NCI-H146 treated with DMSO at 0.1 percent for 48 hours (cell line): ENCODE measurements around the gene WDR74.
"Not testable (repeated sequence)": the region's sequence is repeated elsewhere in the genome, so short reads cannot be mapped to it uniquely, and the experiment has no call there.

Experiments
- DNase-seq: peaks from one replicate; lab custom pipeline; 2025; ENCODE audit not compliant: unreplicated experiment; lab: John Stamatoyannopoulos, UW

WDR74 gene

GRCh38 chr11:62842171-62842741 lies 2.9 kb upstream of the WDR74 start:
- DNase-seq = peak; percentile 69

- peak; percentile 99 for DNase-seq
These were observed 2.2 kb upstream of the WDR74 start for GRCh38 chr11:62841361-62842170.

DNA sequence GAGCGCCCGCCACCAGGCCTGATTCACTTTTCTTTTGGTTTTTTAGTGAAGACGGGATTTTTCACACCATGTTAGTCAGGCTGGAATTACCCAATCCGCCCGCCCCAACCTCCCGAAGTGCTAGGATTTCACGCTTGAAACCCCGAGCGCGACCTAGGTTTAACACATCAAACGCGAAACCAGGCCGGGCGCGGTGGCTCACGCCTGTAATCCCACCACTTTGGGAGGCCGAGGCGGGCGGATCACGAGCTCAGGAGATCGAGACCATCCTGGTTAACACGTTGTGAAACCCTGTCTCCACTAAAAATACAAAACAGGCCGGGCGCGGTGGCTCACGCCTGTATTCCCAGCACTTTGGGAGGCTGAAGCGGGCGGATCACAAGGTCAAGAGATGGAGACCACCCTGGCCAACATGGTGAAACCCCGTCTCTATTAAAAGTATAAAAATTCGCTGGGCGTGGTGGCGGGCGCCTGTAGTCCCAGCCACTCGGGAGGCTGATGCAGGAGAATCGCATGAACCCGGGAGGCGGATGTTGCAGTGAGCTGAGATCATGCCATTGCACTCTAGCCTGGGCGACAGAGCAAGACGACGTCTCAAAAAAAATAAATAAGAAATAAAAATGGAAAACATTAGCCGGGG lies 1.5 kb upstream of the WDR74 start:
- DNase-seq = peak; percentile 62

GRCh38 chr11:62835336-62835735 lies 4.1 kb downstream of the WDR74 start:
- no peak for DNase-seq

DNA sequence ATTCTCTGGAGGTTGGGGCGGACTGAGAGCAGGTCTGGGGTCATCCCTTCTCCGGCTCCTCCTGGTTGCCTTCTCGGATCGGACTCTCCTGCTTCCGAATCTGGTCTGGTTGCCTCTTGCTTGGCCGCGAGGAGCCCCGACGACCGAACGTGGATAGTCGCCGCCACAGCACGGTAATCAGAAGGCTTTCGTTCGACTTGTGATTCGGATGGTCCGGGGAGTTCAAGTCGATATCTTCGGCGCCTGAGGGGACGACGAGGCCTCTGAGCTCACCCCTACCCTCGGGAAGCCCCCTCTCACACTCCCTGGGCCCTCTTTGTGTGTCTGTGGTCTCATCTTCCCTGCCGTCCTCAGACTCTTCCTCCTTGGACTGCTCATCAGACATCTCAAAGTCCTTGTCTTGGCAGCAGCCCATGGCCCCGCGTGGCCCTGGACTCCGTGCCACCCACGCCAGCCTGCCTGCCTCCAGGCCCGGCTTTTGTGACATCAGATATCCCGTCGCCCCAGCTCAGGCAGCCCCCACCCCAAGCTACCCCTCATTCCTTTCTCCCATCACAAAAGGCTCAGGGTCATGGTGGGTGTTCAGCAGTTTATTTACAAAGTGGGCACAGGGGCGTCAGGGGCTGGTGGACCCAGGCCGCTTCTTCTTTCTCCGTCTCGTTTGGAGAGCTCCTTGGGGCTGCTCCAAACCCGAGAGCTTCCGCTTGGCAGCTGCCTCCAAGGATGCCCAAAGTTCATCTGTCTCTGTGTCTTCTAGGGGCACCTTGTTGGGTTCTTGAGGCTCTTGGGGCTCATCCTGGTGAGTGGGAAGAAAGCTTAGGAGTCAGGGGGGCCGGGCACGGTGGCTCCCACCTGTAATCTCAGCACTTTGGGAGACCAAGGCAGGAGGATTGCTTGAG lies 6.8 kb downstream of the WDR74 start, which contains the start of gene TEX54:
Gene TEX54, minus strand, starts transcription at position 506 of the 899 bp plus-strand sequence.
- DNase-seq = no peak

DNA sequence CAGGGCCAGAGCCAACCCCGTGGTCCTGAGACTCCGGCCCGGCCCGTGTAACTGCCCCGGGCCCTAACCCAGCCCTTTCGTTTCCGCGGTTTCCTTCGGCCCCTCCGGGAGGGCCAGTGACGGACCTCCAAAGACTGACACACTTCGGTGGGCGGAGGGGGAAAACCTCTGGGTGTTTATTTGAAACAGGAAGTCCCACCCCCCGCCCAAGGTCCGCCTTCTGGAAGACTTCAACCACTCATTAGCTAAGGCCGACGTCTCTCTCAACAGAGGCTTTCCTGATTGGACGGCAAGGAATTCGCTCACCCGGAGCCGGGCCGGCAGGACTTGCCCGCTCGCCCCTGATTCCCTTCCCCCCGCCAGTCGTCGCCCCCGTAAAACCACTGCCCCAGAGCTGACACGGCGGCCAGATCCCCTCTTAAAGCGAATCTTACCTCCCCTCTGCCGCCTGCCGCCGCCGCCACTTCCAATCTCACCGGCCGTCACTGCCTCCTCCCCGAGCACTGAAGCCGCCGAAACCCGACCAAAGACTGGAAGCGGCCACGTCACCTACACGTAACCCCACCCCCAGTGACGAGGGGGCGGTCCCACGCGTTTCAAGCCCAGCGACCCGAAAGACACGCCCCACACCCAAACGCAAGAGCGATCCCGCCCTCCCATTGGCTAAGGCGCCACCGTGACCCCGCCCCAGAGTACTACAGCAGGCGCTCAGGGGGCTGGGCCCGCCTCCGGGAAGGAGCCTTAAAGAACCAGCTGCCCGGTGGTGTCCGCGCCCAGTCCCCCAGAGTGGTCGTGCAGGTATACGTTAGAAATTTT lies 7.7 kb downstream of the WDR74 start, which contains the start of gene STX5:
Gene STX5, minus strand, starts transcription at position 532 of the 816 bp plus-strand sequence. CDS start 808 bp downstream, outside the sequence.
- DNase-seq = peak; percentile 97

DNA sequence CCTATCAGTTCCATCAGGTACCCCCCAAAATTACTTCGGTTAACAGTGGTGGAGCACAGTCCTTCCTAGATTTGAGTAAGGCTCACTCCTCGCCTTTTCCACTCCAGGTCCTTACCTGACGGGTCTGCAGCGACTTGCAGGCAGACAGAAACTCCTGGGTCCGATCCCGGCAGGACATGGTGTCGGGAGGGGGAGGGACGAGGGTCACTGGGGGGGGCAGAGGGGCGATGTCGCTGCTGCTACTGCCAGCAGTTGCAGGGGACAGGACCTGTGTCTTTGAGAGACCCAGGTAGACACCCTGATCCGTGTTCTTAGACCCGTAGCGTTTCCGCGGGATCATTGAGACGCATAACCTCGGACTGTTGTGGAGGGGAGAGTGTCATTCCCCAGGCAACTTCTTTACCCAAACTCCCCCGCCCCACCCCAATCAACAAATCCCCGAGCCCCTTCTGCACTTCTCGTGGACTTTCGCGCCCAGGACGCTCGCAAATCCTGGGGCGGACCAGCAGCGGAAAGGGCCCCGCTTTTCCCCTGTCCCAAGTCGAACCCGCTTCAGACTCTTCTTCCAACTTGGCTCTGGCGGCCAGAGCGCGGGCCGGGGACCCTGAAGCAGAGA lies 8.4 kb downstream of the WDR74 start:
- no peak for DNase-seq

DNA sequence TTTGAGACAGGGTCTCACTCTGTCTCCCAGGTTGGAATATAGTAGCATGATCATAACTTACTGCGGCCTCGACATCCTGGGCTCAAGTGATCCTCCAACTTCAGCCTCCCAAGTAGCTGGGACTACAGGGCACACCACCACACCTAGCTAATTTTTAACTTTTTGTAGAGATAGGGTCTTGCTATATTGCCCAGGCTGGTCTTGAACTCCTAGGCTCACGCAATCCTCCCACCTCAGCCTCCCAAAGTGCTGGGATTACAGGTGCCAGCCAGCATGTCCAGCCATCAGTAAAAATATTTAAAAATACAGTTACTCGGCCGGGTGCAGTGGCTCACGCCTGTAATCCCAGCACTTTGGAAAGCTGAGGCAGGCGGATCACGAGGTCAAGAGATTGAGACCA lies 11.3 kb downstream of the WDR74 start:
- DNase-seq = not testable (repeated sequence)

DNA sequence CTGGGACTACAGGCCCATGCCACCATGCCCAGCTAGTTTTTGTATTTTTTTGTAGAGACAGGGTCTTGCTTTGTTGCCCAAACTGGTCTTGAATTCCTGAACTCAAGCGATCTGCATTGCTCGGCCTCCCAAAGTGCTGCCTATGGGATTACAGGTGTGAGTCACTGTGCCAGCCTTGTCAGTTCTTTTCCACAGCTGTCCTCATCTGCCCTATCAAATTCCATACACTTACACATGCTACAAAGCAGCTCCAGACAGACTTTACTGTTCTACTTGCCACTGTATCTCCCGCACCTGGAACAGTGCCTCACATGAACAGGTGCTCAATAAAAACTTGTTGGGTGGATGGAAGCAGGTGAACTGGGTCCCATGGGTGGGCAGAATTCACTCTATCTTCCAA lies 15.7 kb downstream of the WDR74 start:
- no peak for DNase-seq

DNA sequence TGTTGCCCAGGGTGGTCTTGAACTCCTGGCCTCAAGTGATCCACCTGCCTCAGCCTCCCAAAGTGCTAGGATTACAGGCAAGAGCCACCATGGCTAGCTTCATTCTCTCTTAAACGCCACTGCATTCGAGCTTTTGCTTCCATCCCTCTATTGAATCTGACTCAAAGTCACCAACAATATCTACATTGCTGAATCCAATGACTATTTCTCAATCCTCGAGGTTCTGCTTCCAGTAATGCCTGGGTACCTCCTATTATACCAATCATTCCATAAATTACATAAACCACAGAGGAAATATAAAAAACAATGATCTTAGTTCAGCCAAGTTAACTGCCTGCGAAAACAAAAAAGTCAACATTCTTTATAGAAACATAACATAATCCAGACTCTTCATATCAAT lies 22.3 kb downstream of the WDR74 start:
- no peak for DNase-seq

- DNase-seq = no peak
These were observed 22.8 kb downstream of the WDR74 start for GRCh38 chr11:62816557-62816956.

GRCh38 chr11:62811659-62812058 lies 27.7 kb downstream of the WDR74 start:
- DNase-seq = no peak

GRCh38 chr11:62810748-62811147 lies 28.6 kb downstream of the WDR74 start:
- DNase-seq = no peak

- no peak for DNase-seq
These were observed 32.7 kb downstream of the WDR74 start for GRCh38 chr11:62806611-62807121.

DNA sequence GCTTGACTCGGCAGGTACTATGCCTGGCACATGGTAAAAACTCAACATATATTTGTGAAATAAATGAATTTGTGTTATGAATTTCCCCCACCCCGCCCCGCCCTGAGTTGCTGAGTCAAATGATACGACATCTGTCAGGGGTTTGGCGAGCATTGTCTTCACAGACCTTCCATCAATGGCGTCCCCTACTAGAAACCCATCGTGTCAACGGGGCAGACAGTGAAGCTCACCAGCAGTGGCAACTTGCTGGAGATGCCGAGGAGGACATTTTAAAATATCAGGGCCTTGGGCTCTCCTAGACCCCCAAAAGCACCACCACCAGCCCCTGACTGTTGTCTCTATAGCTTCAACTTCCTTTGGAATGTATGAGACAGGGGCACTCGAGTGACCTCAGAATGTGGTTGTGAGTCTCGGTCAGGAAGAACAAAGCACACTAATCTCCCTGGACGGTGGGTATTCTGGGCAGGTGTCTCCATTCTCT lies 33.4 kb downstream of the WDR74 start:
- no peak for DNase-seq

DNA sequence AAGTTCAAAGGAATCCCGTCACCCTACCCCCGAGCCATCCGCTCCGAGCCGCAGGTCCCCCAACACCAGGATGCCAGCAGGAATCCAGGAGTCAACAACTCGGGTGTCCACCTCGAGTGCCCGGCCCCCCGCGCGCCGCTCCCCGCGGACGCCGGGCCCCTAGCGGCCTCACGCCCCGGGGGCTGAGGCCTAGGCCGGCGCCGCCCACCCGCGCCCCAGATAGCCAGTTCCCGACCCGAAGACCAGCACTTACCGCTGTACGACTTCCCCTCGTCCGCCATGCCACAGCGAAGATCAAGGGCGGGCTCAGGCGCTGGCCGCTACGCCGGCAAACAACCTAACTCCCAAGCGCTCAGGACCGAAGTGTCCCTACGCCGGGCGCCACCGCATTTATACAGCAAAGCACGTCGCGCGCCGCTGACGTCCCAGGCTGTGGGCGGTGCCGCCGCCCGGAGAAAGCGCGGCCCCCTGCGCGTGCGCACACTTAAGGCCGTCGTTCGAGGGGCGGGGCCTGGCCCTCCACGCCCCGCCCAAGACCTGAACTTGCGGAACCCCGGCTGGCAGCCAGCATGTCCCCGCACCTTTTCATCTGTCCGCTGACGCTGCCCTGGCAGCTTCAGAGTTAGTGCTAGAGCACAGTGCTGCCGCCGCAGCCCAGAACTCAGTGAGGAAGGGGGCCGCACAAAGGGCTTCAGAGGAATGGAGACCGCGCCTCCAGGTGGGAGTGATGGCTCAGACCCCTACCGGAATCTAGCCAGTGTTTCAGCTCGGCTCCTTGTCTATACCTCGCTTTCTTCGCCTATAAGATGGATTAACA lies 34.1 kb downstream of the WDR74 start, which contains the start of gene NXF1:
Gene NXF1, minus strand, starts transcription at position 365 of the 817 bp plus-strand sequence. Its CDS starts 84 bp downstream, at position 281.
- DNase-seq = peak; percentile 89

DNA sequence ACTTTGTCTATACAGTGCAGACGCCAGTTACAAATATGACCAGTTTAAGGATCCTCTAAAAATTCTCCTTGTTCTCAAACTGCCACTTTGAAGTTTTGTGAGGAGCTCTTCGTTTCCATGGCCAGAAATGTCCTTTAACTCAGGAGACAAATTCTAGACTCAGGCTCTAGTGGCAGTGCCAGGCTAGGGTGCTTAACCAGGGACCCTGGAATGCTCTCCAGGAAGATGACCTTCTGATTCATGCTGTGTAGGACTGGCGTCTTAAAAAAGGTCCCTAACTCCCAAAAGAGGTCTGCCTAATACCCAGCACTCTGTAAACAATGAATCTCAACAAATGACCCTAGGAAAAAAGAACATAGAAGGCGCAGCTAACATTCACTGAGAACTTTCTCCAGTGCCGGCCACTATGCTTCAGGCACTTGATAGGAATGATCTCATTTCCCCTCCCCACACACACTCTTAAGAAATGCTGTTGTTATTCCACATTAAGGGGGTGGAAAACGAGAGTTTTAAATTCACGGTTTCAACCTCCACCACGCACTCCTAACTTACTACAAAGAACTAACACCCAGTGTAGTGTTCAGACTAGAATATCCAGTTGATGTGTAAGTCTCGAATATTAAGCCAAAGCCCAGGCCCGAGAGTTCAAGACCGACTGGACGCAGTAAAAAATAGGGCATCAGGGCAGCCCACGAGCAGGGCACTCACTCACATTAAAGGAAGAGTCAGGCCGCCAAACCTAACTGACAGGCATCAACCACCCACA lies 34.9 kb downstream of the WDR74 start:
- no peak for DNase-seq

- no peak for DNase-seq
These were observed 38.3 kb downstream of the WDR74 start for GRCh38 chr11:62801071-62801470.
